ENCODE results near the gene TNFSF9.
"Not testable (repeated sequence)": the region's sequence is repeated elsewhere in the genome, so short reads cannot be mapped to it uniquely, and the experiment has no call there.

Gene TNFSF9

GRCh38 chr19:6530386-6531162 lies at the start of gene TNFSF9:
Gene TNFSF9, plus strand, starts transcription at chr19:6531026. Its CDS starts 11 bp downstream, at chr19:6531037.
- DNase-seq: no peak

GRCh38 chr19:6481541-6482342 lies 49.1 kb upstream of the TNFSF9 start, which contains the start of gene DENND1C:
Gene DENND1C, minus strand, starts transcription at chr19:6481787. Its CDS starts 92 bp downstream, at chr19:6481695.
- no peak for DNase-seq

GRCh38 chr19:6482343-6482686 lies 48.5 kb upstream of the TNFSF9 start:
- DNase-seq: no peak

- no peak for DNase-seq
These were observed 47.6 kb upstream of the TNFSF9 start for GRCh38 chr19:6483235-6483634.

- DNase-seq: no peak
These were observed 46.6 kb upstream of the TNFSF9 start for GRCh38 chr19:6484230-6484629.

GRCh38 chr19:6484831-6485230 lies 46.0 kb upstream of the TNFSF9 start:
- DNase-seq: no peak

- no peak for DNase-seq
These were observed 41.4 kb upstream of the TNFSF9 start for GRCh38 chr19:6489278-6490061.

GRCh38 chr19:6490134-6490533 lies 40.7 kb upstream of the TNFSF9 start:
- no peak for DNase-seq

- DNase-seq: no peak
These were observed 38.8 kb upstream of the TNFSF9 start for GRCh38 chr19:6491802-6492592.

GRCh38 chr19:6494438-6495036 lies 36.3 kb upstream of the TNFSF9 start:
- no peak for DNase-seq

GRCh38 chr19:6495947-6496346 lies 34.9 kb upstream of the TNFSF9 start:
- DNase-seq: no peak

- DNase-seq: no peak
These were observed 32.4 kb upstream of the TNFSF9 start for GRCh38 chr19:6498294-6499036.

- no peak for DNase-seq
These were observed 31.6 kb upstream of the TNFSF9 start for GRCh38 chr19:6499052-6499790.

GRCh38 chr19:6500837-6501739 lies 29.7 kb upstream of the TNFSF9 start:
- DNase-seq: no peak

- DNase-seq: no peak
These were observed 28.8 kb upstream of the TNFSF9 start, which contains the start of gene TUBB4A for GRCh38 chr19:6501740-6502648. Gene TUBB4A, minus strand, starts transcription at chr19:6502309. Its CDS starts 97 bp downstream, at chr19:6502212.

- DNase-seq: no peak
These were observed 27.2 kb upstream of the TNFSF9 start for GRCh38 chr19:6503407-6504201.

- DNase-seq: not testable (repeated sequence)
These were observed 22.6 kb upstream of the TNFSF9 start for GRCh38 chr19:6508028-6508771.
